WTC11 (cell line): ENCODE results near the gene FGF11. TPM values are rescaled to one million over a fixed set of nuclear protein-coding genes. Genes with fewer than 3 reads are reported as not detected.

Experiments used
- ATAC-seq: fragments of 200-7000 bp; cut with Tn5 transposase; 2 replicates; pipeline ENCODE4 v1.10.0; 2021; ENCODE audit warnings: mild to moderate bottlenecking, moderate library complexity
- CTCF ChIA-PET: fragments of 300-600 bp; sonication (Branson Sonifier 250); formaldehyde crosslinking; loops from one replicate; lab custom pipeline; 2021; ENCODE audit warnings: antibody characterized with exemption; lab: Charles Lee
- POLR2A ChIA-PET: fragments of 350-600 bp; sonication (Branson Sonifier 250); formaldehyde crosslinking; loops from one replicate; lab custom pipeline; 2021; ENCODE audit warnings: antibody characterized with exemption; lab: Charles Lee
- DNase-seq: peaks from one replicate; pipeline ENCODE4 v3.0.0; 2021; ENCODE audit warnings: low spot score
- H3K27ac Mint-ChIP-seq: 2 replicates; pipeline ENCODE4 v1.8.0; 2021; ENCODE audit warnings: mixed read lengths
- H3K27me3 Mint-ChIP-seq: 2 replicates; pipeline ENCODE4 v1.8.0; 2021; ENCODE audit warnings: low read depth, mild to moderate bottlenecking, moderate library complexity, mixed read lengths
- H3K36me3 Mint-ChIP-seq: 2 replicates; pipeline ENCODE4 v1.8.0; 2021; ENCODE audit warnings: mixed read lengths
- H3K4me1 Mint-ChIP-seq: 2 replicates; pipeline ENCODE4 v1.8.0; 2022; ENCODE audit warnings: mixed read lengths
- H3K4me3 Mint-ChIP-seq: 2 replicates; pipeline ENCODE4 v1.8.0; 2021; ENCODE audit warnings: mild to moderate bottlenecking, moderate library complexity, mixed read lengths
- H3K9me3 Mint-ChIP-seq: 2 replicates; pipeline ENCODE4 v1.8.0; 2021; ENCODE audit warnings: mixed read lengths
- CREM ChIP-seq: sonication (generic); formaldehyde crosslinking; IDR thresholded peaks from 2 replicates; pipeline ENCODE4 v1.8.1; 2022; ENCODE audit warnings: mild to moderate bottlenecking, missing genetic modification reagents, moderate library complexity
- KAT7 ChIP-seq: sonication (generic); formaldehyde crosslinking; IDR thresholded peaks from 2 replicates; pipeline ENCODE4 v1.8.1; 2023; ENCODE audit warnings: missing genetic modification reagents, mild to moderate bottlenecking, borderline replicate concordance
- NFATC4 ChIP-seq: fragments of 250-450 bp; sonication (Bioruptor Pico); IDR thresholded peaks from 2 replicates; pipeline ENCODE4 v1.9.0; 2021; ENCODE audit warnings: mild to moderate bottlenecking
- NFYB ChIP-seq: sonication (generic); formaldehyde crosslinking; conservative IDR thresholded peaks from 2 replicates; pipeline ENCODE4 v1.8.0; 2022; ENCODE audit warnings: low read depth, missing genetic modification reagents
- NR2C2 ChIP-seq: sonication (generic); formaldehyde crosslinking; IDR thresholded peaks from 2 replicates; pipeline ENCODE4 v1.8.0; 2022; ENCODE audit warnings: mild to moderate bottlenecking, missing genetic modification reagents
- RELA ChIP-seq: sonication (generic); formaldehyde crosslinking; IDR thresholded peaks from 2 replicates; pipeline ENCODE4 v1.8.1; 2022; ENCODE audit warnings: missing genetic modification reagents, mild to moderate bottlenecking, borderline replicate concordance
- SMAD3 ChIP-seq: sonication (generic); formaldehyde crosslinking; IDR thresholded peaks from 2 replicates; pipeline ENCODE4 v1.8.0; 2022; ENCODE audit warnings: missing genetic modification reagents, mild to moderate bottlenecking, borderline replicate concordance
- SMAD4 ChIP-seq: sonication (generic); formaldehyde crosslinking; IDR thresholded peaks from 2 replicates; pipeline ENCODE4 v1.8.0; 2022; ENCODE audit warnings: mild to moderate bottlenecking, missing genetic modification reagents
- TEAD4 ChIP-seq: sonication (generic); formaldehyde crosslinking; IDR thresholded peaks from 2 replicates; pipeline ENCODE4 v1.8.0; 2022; ENCODE audit warnings: mild to moderate bottlenecking, missing genetic modification reagents
- ZNF219 ChIP-seq: sonication (generic); formaldehyde crosslinking; IDR thresholded peaks from 2 replicates; pipeline ENCODE4 v1.8.0; 2023; ENCODE audit warnings: missing genetic modification reagents, mild to moderate bottlenecking, borderline replicate concordance
- ZNF671 ChIP-seq: fragments of 250-450 bp; sonication (Bioruptor Pico); IDR thresholded peaks from 2 replicates; pipeline ENCODE4 v1.8.0; 2021; ENCODE audit warnings: mild to moderate bottlenecking
- total RNA-seq: library from RNA; stranded (reverse); gene quantifications from 3 replicates; pipeline ENCODE4 v1.2.3, GENCODE V29; 2021
- TF ChIP-seq, protein P1 (sequence below): sonication (generic); formaldehyde crosslinking; conservative IDR thresholded peaks from 2 replicates; pipeline ENCODE4 v1.8.1; 2023; ENCODE audit warnings: mild to moderate bottlenecking, low read depth, missing genetic modification reagents, moderate library complexity
- TF ChIP-seq, protein P2 (sequence below): sonication (generic); formaldehyde crosslinking; IDR thresholded peaks from 2 replicates; pipeline ENCODE4 v1.8.1; 2022; ENCODE audit warnings: mild to moderate bottlenecking, missing genetic modification reagents, moderate library complexity, borderline replicate concordance
- TF ChIP-seq, protein P3 (sequence below): sonication (generic); formaldehyde crosslinking; IDR thresholded peaks from 2 replicates; pipeline ENCODE4 v1.8.1; 2023; ENCODE audit warnings: mild to moderate bottlenecking, missing genetic modification reagents, moderate library complexity
- TF ChIP-seq, protein P4 (sequence below): fragments of 250-450 bp; sonication (Bioruptor Pico); IDR thresholded peaks from 2 replicates; pipeline ENCODE4 v1.9.0; 2021; ENCODE audit warnings: mild to moderate bottlenecking
- TF ChIP-seq, protein P5 (sequence below): sonication (generic); formaldehyde crosslinking; IDR thresholded peaks from 2 replicates; pipeline ENCODE4 v1.8.0; 2022; ENCODE audit warnings: mild to moderate bottlenecking, missing genetic modification reagents
- TF ChIP-seq, protein P6 (sequence below): fragments of 250-450 bp; sonication (Bioruptor Pico); IDR thresholded peaks from 2 replicates; pipeline ENCODE4 v1.9.0; 2021; ENCODE audit warnings: mild to moderate bottlenecking

Gene FGF11
- total RNA-seq, 1 experiment from 2014 or later: 19.8 TPM

DNA sequence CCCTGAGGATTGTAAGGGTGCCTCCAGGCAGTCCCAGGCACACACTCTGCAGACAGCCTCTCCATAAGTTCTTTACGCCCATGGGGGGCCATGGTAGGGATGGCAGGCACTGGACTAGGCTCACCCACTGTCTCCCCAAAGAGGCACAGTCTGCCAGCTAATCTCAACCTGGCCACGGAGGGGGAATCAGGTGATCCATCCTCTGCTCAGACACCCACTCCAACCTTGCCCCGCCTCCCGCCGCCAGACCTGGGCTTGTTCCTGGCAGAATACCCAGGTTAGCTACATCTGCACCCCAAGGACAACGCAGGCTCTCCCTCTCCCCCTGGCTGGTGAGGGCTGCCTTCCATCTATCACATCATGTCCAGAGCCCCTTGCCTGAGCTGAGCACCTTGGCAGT lies 30.4 kb upstream of the FGF11 start (continued):
- TF ChIP-seq, protein P1, sequence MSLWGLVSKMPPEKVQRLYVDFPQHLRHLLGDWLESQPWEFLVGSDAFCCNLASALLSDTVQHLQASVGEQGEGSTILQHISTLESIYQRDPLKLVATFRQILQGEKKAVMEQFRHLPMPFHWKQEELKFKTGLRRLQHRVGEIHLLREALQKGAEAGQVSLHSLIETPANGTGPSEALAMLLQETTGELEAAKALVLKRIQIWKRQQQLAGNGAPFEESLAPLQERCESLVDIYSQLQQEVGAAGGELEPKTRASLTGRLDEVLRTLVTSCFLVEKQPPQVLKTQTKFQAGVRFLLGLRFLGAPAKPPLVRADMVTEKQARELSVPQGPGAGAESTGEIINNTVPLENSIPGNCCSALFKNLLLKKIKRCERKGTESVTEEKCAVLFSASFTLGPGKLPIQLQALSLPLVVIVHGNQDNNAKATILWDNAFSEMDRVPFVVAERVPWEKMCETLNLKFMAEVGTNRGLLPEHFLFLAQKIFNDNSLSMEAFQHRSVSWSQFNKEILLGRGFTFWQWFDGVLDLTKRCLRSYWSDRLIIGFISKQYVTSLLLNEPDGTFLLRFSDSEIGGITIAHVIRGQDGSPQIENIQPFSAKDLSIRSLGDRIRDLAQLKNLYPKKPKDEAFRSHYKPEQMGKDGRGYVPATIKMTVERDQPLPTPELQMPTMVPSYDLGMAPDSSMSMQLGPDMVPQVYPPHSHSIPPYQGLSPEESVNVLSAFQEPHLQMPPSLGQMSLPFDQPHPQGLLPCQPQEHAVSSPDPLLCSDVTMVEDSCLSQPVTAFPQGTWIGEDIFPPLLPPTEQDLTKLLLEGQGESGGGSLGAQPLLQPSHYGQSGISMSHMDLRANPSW (CRISPR knock-in tag): no peak
- TF ChIP-seq, protein P2, sequence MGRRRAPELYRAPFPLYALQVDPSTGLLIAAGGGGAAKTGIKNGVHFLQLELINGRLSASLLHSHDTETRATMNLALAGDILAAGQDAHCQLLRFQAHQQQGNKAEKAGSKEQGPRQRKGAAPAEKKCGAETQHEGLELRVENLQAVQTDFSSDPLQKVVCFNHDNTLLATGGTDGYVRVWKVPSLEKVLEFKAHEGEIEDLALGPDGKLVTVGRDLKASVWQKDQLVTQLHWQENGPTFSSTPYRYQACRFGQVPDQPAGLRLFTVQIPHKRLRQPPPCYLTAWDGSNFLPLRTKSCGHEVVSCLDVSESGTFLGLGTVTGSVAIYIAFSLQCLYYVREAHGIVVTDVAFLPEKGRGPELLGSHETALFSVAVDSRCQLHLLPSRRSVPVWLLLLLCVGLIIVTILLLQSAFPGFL: no peak
- TF ChIP-seq, protein P3, sequence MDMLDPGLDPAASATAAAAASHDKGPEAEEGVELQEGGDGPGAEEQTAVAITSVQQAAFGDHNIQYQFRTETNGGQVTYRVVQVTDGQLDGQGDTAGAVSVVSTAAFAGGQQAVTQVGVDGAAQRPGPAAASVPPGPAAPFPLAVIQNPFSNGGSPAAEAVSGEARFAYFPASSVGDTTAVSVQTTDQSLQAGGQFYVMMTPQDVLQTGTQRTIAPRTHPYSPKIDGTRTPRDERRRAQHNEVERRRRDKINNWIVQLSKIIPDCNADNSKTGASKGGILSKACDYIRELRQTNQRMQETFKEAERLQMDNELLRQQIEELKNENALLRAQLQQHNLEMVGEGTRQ (CRISPR knock-in tag): no peak

DNA sequence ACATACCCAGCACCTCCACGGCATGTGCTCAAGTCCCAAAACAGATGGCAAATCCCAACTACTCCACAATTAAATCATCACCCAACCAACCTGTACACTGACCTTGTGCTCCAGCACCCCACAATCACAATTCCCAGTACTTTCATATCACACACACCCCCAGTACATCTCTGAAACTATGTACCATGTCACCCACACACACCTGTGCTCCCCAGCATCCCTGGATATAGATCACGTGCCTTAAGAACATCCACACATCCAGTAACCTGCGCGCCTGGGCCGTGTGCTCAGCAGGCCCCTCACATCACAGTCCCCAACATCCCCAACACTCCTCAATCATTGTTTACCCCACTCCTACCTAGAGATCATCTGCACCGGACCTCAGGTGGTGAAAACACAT lies 29.6 kb upstream of the FGF11 start:
- Mint-ChIP-seq H3K4me1 (peaks cover 33% of the 10 kb centered on the region), H3K27ac (no peak overlapping the region), H3K27me3 (no peaks in the 10 kb centered on the region; the same call in 1 of the 2 replicates), H3K9me3 (no peaks in the 10 kb centered on the region), H3K36me3 (peaks cover 19% of the 10 kb centered on the region), H3K4me3 (no peak overlapping the region)
- ATAC-seq: no peak
- TF ChIP-seq, protein P4, sequence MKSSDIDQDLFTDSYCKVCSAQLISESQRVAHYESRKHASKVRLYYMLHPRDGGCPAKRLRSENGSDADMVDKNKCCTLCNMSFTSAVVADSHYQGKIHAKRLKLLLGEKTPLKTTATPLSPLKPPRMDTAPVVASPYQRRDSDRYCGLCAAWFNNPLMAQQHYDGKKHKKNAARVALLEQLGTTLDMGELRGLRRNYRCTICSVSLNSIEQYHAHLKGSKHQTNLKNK: no peak
- TF ChIP-seq TEAD4 (CRISPR knock-in tag): no peak
- TF ChIP-seq, protein P5, sequence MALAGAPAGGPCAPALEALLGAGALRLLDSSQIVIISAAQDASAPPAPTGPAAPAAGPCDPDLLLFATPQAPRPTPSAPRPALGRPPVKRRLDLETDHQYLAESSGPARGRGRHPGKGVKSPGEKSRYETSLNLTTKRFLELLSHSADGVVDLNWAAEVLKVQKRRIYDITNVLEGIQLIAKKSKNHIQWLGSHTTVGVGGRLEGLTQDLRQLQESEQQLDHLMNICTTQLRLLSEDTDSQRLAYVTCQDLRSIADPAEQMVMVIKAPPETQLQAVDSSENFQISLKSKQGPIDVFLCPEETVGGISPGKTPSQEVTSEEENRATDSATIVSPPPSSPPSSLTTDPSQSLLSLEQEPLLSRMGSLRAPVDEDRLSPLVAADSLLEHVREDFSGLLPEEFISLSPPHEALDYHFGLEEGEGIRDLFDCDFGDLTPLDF (CRISPR knock-in tag): no peak
- TF ChIP-seq SMAD4 (CRISPR knock-in tag): no peak
- TF ChIP-seq RELA (CRISPR knock-in tag): no peak
- no peak for TF ChIP-seq NFATC4
- no peak for TF ChIP-seq CREM (CRISPR knock-in tag)
- no peak for TF ChIP-seq SMAD3
- no peak for TF ChIP-seq NR2C2
- TF ChIP-seq KAT7 (CRISPR knock-in tag): no peak
- CTCF ChIA-PET: interaction anchor here (0.9 to 1.5 kb wide), 2 partner anchors 11 to 25 kb away, joined by 4 read pairs; partner anchors contain the start of genes SPEM1 and TMEM102
- DNase-seq: no peak
- POLR2A ChIA-PET: no interaction called here

DNA sequence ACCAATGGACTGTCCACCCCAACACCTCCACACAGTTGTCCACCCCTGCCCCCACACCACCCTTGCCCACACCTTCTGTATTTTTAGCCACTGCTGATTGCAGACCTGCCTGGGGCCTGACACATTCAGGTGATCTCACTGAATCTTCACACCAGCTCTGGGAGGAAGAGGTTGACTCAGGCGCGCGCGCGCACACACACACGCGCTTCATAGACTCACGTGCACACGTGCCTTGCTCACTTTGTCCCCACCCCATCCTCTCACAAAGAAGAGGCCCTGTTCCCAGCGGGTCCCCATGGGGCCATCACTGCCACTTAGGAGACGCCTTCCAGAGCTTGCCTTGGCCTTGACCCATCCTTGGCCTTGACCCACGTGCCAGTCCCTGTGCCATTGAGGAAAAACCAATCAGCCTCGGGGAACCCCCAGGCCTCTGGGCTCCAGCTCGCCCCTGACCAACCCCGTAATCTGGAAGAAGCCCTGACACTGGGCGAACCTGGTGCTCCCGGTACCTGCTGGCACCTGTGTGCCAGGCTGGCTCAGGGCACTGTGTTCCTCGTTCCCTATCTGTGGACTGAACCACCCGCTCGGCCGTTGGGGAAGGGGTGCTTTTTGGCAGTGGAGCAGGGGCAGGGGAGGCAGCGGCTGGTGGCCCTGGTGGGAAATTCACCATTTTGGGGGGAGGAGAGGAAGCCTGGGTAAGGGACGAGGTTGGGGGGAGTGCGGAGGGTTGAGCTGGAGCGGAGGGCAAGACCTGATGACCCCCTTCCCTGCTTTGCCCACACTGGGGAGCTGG lies 28.5 kb upstream of the FGF11 start:
- no peaks in the 10 kb centered on the region for H3K9me3 Mint-ChIP-seq
- ChIA-PET CTCF (interaction anchor here (0.6 to 1.2 kb wide), 2 partner anchors 10 to 26 kb away, joined by 3 to 4 read pairs; no protein-coding TSS in a partner anchor), POLR2A (interaction anchor here (0.7 kb wide), 1 partner anchor 10 kb away, joined by 3 read pairs; no protein-coding TSS in a partner anchor)
- peaks cover 26% of the 10 kb centered on the region for H3K36me3 Mint-ChIP-seq
- TF ChIP-seq, protein P2: no peak
- TF ChIP-seq NFYB (no peak), ZNF219 (CRISPR knock-in tag) (no peak), ZNF671 (CRISPR knock-in tag) (no peak)
- TF ChIP-seq, protein P6, sequence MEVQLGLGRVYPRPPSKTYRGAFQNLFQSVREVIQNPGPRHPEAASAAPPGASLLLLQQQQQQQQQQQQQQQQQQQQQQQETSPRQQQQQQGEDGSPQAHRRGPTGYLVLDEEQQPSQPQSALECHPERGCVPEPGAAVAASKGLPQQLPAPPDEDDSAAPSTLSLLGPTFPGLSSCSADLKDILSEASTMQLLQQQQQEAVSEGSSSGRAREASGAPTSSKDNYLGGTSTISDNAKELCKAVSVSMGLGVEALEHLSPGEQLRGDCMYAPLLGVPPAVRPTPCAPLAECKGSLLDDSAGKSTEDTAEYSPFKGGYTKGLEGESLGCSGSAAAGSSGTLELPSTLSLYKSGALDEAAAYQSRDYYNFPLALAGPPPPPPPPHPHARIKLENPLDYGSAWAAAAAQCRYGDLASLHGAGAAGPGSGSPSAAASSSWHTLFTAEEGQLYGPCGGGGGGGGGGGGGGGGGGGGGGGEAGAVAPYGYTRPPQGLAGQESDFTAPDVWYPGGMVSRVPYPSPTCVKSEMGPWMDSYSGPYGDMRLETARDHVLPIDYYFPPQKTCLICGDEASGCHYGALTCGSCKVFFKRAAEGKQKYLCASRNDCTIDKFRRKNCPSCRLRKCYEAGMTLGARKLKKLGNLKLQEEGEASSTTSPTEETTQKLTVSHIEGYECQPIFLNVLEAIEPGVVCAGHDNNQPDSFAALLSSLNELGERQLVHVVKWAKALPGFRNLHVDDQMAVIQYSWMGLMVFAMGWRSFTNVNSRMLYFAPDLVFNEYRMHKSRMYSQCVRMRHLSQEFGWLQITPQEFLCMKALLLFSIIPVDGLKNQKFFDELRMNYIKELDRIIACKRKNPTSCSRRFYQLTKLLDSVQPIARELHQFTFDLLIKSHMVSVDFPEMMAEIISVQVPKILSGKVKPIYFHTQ: no peak
- DNase-seq (no peak), ATAC-seq (no peak)
- no peak overlapping the region for H3K4me3 Mint-ChIP-seq
- no peaks in the 10 kb centered on the region; the same call in 1 of the 2 replicates for H3K27me3 Mint-ChIP-seq
- H3K4me1 Mint-ChIP-seq: peaks cover 30% of the 10 kb centered on the region
- H3K27ac Mint-ChIP-seq: no peak overlapping the region
